IPS DF 4.7 (cell line): ENCODE data around the gene TAPT1.
"Not testable (repeated sequence)": the region's sequence is repeated elsewhere in the genome, so short reads cannot be mapped to it uniquely, and the experiment has no call there.

Source experiments
- DNase-seq: peaks from one replicate; pipeline ENCODE4 v3.0.0-alpha.2; 2013; ENCODE audit warnings: low spot score; ENCODE audit errors: extremely low read depth

Gene TAPT1, protein sequence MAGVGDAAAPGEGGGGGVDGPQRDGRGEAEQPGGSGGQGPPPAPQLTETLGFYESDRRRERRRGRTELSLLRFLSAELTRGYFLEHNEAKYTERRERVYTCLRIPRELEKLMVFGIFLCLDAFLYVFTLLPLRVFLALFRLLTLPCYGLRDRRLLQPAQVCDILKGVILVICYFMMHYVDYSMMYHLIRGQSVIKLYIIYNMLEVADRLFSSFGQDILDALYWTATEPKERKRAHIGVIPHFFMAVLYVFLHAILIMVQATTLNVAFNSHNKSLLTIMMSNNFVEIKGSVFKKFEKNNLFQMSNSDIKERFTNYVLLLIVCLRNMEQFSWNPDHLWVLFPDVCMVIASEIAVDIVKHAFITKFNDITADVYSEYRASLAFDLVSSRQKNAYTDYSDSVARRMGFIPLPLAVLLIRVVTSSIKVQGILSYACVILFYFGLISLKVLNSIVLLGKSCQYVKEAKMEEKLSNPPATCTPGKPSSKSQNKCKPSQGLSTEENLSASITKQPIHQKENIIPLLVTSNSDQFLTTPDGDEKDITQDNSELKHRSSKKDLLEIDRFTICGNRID

DNA sequence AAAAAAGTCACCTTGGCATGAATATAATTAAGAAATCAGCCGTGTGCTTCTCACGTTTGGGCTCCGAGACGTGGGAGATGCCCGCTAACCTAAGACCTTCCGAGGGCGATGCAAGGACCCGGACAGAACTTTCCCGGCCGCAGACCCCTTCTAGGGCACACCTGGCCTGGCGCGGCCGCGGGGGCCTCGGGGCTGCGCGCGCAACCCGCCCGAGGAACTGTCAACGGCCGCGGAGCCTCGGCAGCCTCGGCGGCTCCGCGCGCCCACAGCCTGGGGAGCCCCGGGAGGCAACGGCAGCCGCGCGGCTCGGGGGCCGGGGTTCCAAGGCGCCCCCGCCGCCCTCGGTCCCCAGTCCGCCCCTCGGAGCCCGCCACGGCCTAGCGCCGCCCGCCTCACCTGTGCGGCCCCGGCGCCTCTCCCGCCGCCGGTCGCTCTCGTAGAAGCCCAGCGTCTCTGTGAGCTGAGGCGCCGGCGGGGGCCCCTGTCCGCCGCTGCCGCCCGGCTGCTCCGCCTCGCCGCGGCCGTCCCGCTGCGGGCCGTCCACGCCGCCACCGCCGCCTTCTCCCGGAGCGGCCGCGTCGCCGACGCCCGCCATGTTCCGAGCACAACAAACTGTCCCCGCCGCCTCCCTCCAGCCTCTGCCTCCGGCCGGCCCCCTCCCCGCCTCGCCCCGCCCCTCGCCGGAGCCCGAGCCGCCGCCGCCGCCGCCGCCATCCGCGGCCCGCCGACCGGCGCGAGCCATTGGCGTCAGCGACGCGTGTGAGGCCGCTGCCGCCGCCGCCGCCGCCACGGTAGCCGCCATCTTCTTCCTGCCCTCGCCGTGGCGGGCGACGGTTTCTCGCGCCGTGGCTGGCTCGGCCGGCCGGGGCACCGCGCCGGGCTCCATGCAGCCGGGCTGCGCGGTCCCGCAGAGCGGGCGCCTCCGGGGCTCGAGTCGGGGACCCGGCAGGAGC is at the start of gene TAPT1:
Gene TAPT1, minus strand, starts transcription at position 609 of the 953 bp plus-strand sequence. Its CDS starts 14 bp downstream, at position 595.
- DNase-seq: no peak

GRCh38 chr4:16271411-16271810 is 45.1 kb upstream of the TAPT1 start:
- DNase-seq: no peak

DNA sequence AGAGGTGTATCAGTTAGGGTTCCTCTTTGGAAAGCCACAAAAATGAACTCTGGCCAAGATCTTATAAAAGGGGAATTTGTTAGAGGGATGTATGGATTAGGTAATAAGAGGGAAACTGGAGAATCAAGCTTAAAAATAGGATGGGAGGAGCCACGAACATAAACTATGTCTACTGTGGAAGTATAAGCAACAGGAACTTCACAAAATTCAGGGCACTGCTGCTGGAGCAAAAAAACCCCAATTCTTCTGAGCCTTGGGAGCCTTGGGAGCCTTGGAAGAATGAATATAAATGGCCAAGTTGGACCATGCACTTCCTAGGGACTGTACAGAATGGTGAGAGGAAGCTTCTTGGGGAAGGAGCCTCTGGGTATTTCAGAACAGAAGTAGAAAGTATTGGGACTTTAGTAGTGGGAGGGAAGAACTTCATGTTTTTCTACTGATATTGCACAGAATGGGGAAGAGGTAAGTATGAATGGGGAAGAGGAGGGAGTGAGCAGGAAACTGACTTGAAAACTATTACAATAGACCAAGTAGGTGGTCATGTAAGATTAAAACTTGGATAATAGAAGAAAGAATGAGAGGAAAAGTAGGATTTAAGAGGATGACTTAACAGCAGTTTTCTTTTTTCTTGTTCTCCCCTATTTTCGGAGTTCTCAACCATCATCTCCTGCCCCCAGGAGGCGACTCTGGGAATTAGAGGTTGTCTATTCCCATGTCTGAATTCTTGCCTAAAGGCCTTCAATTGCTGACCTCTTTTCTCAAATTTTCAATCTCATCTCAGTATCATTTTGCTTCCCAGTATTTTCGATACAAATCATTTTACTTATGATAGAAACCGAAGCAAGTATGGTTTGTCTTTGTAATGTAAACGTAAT is 44.4 kb upstream of the TAPT1 start:
- no peak for DNase-seq

- not testable (repeated sequence) for DNase-seq
Measured at GRCh38 chr4:16269742-16270453, 43.6 kb upstream of the TAPT1 start.

DNA sequence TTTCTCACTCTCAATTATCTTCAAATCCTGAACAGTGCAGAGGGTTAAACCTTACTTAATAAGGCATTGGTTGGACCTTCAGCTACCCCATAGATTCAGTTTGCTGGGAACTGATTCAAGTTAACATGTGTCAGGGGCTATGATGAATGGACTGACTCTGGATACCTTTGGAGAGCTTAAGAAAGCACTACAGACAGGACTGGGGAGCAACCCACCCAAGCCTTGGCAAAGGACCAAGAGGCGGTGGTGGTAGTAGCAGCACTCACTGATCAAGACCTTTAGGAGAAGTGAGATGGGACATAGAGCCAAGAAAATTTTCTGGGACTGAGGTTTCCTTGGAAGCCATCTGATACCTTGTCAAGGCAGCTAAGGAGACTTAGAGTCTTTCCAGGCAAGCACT is 43.0 kb upstream of the TAPT1 start:
- no peak for DNase-seq

DNA sequence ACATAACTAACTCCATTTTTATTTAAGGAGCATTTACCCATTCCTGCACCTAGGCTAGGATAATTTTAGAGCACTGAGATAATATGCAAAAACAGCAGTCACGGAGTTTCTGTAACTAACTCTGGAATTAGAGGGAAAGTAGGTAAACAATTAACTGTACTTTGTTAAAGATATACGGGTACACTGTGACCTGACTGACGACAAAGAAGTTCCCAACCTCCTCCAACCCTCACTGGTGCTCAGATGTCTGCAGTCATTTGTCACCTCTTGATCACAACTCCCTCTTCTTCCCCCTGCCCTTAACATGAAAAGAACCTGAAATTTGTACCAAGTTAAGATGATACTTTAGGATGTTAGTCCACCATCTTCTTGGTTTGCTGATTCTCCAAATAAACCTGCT is 42.0 kb upstream of the TAPT1 start:
- DNase-seq: no peak

DNA sequence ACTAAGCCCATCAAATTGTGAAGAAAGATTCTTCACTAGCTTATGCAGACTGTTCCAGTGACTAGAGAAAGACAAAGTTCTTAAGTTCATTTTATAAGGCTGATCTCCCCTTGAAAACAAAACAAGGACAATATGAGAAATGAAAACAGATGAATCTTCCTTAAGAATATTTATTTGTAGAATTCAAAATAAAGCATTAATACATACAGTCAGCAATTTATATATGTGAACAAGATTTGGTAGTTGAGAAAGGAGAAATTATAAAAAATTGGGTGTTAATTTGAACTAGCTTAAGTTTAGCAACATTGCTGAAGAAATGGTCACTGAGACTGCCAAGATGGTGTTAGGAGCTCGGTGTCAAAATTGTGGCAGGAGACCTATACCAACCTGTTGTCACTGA is 41.4 kb upstream of the TAPT1 start:
- DNase-seq: no peak

DNA sequence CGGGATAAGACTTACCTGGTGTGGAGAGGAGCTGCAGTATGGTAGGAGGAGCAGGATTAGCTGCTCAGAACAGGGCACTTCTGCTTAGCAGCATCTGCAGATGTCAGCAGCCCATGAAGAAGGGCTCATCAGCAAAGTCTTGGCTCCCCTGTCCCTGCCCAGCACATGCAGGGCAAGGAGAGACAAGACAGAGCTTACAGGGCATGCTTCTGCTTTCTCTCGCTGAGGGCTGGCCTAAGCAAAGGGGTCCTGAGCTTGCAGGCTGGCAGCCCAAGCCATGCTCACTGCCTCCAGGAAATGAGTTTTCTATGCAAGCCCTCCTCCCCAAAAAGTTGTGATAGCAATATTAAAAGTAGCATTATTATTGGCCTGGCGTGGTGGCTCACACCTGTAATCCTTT is 39.5 kb upstream of the TAPT1 start:
- DNase-seq: no peak

- no peak for DNase-seq
Measured at GRCh38 chr4:16264798-16265197, 38.5 kb upstream of the TAPT1 start.

- DNase-seq: no peak
Measured at GRCh38 chr4:16263056-16263455, 36.8 kb upstream of the TAPT1 start.

- no peak for DNase-seq
Measured at GRCh38 chr4:16262188-16262587, 35.9 kb upstream of the TAPT1 start.

DNA sequence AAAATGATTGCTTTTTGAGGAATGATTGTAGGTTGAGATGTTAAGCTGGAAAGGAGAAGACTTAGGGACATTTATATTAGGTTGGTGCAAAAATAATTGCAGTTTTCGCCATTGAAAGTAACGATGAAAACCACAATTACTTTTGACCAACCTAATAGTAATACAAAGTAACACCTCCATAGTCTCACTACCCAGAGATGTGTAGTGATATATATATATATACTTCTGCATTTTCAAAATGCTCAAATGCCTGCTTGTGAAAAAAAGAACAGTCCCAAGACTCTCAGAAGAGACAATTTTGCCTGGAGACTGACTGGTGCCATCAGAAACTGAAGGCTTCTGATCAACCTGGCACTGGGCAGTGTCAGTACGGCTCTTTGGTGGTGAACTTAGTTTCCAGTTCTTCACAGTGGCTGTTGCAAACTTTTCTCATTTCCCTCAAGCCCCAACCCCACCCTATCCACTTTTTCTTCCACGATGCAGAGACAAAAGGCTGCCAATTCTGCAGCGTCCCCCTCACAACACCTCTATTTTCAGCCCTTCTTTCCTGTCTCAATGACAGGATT is 35.1 kb upstream of the TAPT1 start:
- no peak for DNase-seq

DNA sequence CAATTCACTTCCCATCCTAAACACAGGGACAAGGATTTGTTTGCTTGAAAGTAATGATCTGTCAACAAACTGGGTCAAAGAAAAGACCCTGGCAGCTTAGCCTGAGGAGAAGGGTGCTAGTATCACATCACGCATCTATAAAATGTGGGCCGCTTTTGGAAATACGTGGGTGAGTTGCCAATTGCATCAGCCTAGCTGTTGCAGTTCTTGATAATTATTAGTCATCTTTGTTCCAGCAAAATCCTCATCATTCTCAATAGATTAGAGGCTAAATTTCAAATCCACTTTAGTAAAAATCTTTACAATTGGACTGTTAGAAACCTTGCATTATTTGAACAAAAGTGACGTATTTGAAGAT is 33.6 kb upstream of the TAPT1 start:
- no peak for DNase-seq

- DNase-seq: no peak
Measured at GRCh38 chr4:16259241-16259888, 33.1 kb upstream of the TAPT1 start.

DNA sequence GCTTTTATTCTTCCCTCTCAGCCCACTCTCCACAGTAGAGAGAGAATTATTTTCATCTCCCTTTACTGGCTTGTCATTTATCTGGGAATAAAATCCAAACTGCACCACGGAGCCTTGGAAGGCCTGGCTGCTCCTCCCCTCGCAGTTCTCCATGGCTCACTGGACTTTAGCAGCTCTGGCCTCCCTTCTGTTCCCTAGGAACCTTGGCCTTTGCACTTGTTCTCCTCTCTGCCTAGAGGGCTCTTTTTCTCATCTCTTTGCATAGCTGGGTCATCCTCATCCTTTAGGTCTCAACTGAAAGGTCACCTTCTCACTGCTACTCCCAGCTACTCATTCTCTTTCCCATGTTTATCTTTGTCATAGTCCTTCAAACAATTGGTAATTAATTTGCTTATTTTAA is 31.3 kb upstream of the TAPT1 start:
- no peak for DNase-seq

DNA sequence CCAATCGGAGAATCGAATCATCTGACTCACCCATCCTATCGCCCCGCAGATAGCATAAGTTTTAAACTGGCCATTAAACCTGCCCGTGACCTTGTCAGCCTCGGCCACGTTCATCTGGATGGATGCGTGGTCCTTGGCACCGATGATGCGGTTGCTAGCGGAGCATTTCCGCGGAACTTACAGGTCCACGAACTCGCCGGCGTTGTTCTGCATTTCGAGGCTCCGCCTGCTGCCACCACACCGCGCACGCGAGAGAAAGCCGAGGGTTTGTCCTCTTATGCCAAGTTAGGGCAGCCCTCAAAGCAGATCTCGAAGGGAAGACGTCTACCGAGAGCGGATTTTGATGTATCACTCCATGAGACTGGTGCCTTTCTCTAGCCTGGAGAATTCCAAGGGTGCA is 30.1 kb upstream of the TAPT1 start:
- DNase-seq: no peak

- no peak for DNase-seq
Measured at GRCh38 chr4:16255730-16256129, 29.5 kb upstream of the TAPT1 start.

DNA sequence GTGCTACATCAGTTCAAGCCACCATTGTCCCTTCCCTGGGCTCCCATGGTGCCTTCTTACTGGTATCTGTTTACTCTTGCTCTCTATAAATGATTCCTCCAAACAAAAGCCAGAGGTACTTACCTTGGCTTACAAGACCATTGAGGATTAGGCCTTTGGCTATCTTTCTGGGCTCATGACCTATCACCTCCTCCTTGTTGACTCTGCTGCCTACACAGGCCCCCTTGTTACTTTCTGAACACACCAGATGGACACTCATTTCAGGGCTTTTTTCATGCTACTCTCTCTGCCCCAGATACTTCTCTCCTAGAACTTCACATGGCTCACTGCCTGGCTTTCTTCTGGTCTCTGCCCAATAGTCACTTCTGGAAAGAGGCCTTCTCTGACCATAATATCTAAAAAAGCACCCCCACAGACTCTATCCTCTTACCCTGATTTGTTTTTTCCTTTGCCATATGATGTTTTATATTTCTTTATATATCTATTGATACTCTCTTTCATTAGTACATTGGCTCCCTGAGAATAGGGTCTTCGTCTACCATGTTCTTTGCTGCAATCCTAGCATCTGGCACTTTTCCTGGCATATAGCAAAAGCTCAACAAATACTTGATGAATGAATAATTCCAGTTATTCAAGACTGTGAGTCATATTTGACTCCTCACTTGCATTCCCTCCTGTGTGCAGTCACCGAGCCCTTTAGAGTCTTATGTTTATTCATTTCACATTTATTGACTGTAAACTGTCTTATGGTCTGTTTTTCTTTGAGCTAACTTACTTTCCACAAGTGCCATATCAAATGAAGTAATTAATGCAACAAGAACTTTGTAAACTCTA is 27.1 kb upstream of the TAPT1 start:
- no peak for DNase-seq
